B cell (primary cell): Measurements from ENCODE around the gene PDE11A. TPM values are rescaled to one million over a fixed set of nuclear protein-coding genes. Genes with fewer than 3 reads are reported as not detected.

Source experiments
- ATAC-seq: fragments of 200-7000 bp; cut with Tn5 transposase; one replicate; pipeline ENCODE4 v1.10.0; 2021; ENCODE audit warnings: low read depth, mild to moderate bottlenecking, moderate number of reproducible peaks, moderate library complexity
- CTCF ChIA-PET: fragments of 350-600 bp; sonication (Branson Sonifier 250); formaldehyde crosslinking; loops from one replicate; lab custom pipeline; 2021; ENCODE audit warnings: antibody characterized with exemption, inconsistent platforms; lab: Charles Lee
- POLR2A ChIA-PET: fragments of 350-600 bp; sonication (Branson Sonifier 250); formaldehyde crosslinking; loops from one replicate; lab custom pipeline; 2021; ENCODE audit warnings: antibody characterized with exemption; lab: Charles Lee
- DNase-seq: peaks from one replicate; pipeline ENCODE4 v3.0.0; 2013
- H2AFZ ChIP-seq: 2 replicates; pipeline ENCODE4 v1.6.1; 2012; ENCODE audit warnings: mild to moderate bottlenecking, low read depth, low read length; ENCODE audit not compliant: insufficient read depth, poor library complexity, severe bottlenecking
- H3K27ac ChIP-seq, 2 donors: 1 replicate in 1 of 2; 2 replicates in 1 of 2; pipeline ENCODE4 v1.5.1; 2012 to 2013; ENCODE audit warnings: low read length in 2 of 2, mild to moderate bottlenecking in 2 of 2, moderate library complexity in 1 of 2
- H3K27me3 ChIP-seq, 4 experiments: fragments of 200-600 bp in 1 of 4; sonication (generic) in 1 of 4; replicated peaks in 1 of 4; 1 replicate in 2 of 4; 2 replicates in 2 of 4; pipeline versions ENCODE4 v1.6.1 to v1.7.0; 2013 to 2016; ENCODE audit warnings: low read length in 3 of 4, mild to moderate bottlenecking in 2 of 4, mixed read lengths in 1 of 4, moderate library complexity in 1 of 4; ENCODE audit not compliant: insufficient read depth in 4 of 4, control insufficient read depth in 3 of 4; ENCODE audit errors: control extremely low read depth in 1 of 4
- H3K36me3 ChIP-seq, 2 experiments: replicated peaks in 1 of 2; 1 replicate in 1 of 2; 2 replicates in 1 of 2; pipeline versions ENCODE4 v1.6.1 to v1.7.1; 2013; ENCODE audit warnings: low read length in 1 of 2; ENCODE audit not compliant: insufficient read depth in 2 of 2, control insufficient read depth in 1 of 2; ENCODE audit errors: control extremely low read depth in 1 of 2, extremely low read depth in 1 of 2
- H3K4me1 ChIP-seq, 2 donors: fragments of 200-600 bp in 1 of 2; sonication (generic) in 1 of 2; 1 replicate in 1 of 2; 2 replicates in 1 of 2; pipeline versions ENCODE4 v1.5.1 to v1.6.1; 2013 to 2017; ENCODE audit warnings: low read length in 2 of 2; ENCODE audit not compliant: control insufficient read depth in 2 of 2, insufficient read depth in 2 of 2
- H3K4me2 ChIP-seq: replicated peaks from 2 replicates; pipeline ENCODE3; 2012; ENCODE audit warnings: mild to moderate bottlenecking, low read depth, low read length; ENCODE audit not compliant: poor library complexity, severe bottlenecking
- H3K4me3 ChIP-seq, 5 experiments: fragments of 200-600 bp in 1 of 5; sonication (generic) in 1 of 5; 1 replicate in 3 of 5; 2 replicates in 2 of 5; pipeline versions ENCODE4 v1.5.1 to v1.7.0; 2011 to 2016; ENCODE audit warnings: low read length in 4 of 5, mild to moderate bottlenecking in 4 of 5, low read depth in 2 of 5, control low read depth in 1 of 5, moderate library complexity in 1 of 5; ENCODE audit not compliant: insufficient read depth in 1 of 5; ENCODE audit errors: control extremely low read depth in 1 of 5, extremely low read depth in 1 of 5
- H3K79me2 ChIP-seq: fragments of 200-600 bp; sonication (generic); one replicate; pipeline ENCODE4 v1.6.0; 2016; ENCODE audit warnings: low read length; ENCODE audit not compliant: control insufficient read depth, insufficient read depth
- H3K9ac ChIP-seq: fragments of 200-600 bp; sonication (generic); 2 replicates; pipeline ENCODE4 v1.6.1; 2017; ENCODE audit warnings: mild to moderate bottlenecking, low read length, moderate library complexity
- H3K9me3 ChIP-seq, 3 donors: one replicate each; pipeline versions ENCODE4 v1.6.1 to v1.7.1; 2013; ENCODE audit warnings: low read length in 2 of 3; ENCODE audit not compliant: control insufficient read depth in 2 of 3, insufficient read depth in 1 of 3; ENCODE audit errors: control extremely low read depth in 1 of 3
- H4K20me1 ChIP-seq: 2 replicates; pipeline ENCODE4 v1.6.0; 2012; ENCODE audit warnings: mild to moderate bottlenecking, low read length; ENCODE audit not compliant: insufficient read depth, control insufficient read depth, poor library complexity, severe bottlenecking
- H3K27ac Mint-ChIP-seq: one replicate; pipeline ENCODE4 v1.8.0; 2021; ENCODE audit warnings: mixed read lengths
- H3K27me3 Mint-ChIP-seq: one replicate; pipeline ENCODE4 v1.8.0; 2021; ENCODE audit warnings: mixed read lengths
- H3K4me1 Mint-ChIP-seq: one replicate; pipeline ENCODE4 v1.8.0; 2021; ENCODE audit warnings: mixed read lengths
- H3K4me3 Mint-ChIP-seq: one replicate; pipeline ENCODE4 v1.8.0; 2021; ENCODE audit warnings: mixed read lengths
- H3K9me3 Mint-ChIP-seq: one replicate; pipeline ENCODE4 v1.8.0; 2022; ENCODE audit warnings: mixed read lengths; ENCODE audit not compliant: insufficient read depth
- EZH2 ChIP-seq: IDR thresholded peaks from 2 replicates; pipeline ENCODE4 v1.6.1; 2012; ENCODE audit warnings: borderline replicate concordance, low read depth, mild to moderate bottlenecking, moderate library complexity, low read length; ENCODE audit not compliant: insufficient read depth, poor library complexity, severe bottlenecking
- WGBS: methylation state at CpG from one replicate; pipeline ENCODE4 v1.1.5; 2013; ENCODE audit warnings: missing lambda C conversion rate; ENCODE audit not compliant: insufficient coverage; 5-methylcytosine and 5-hydroxymethylcytosine counted together
- intact Hi-C: fragments of 100-400 bp; cut with micrococcal nuclease; formaldehyde crosslinking; loops from one replicate; pipeline ENCODE4 v1.10.0; 2022
- polyA plus RNA-seq: library from polyadenylated mRNA; depleted of rRNA; stranded (reverse); fragments of >200 nt; gene quantifications from 2 replicates; pipeline ENCODE4 v1.2.3, GENCODE V29; 2012
- total RNA-seq, 2 donors: library from RNA; stranded (reverse); fragments of 120-200 nt in 1 of 2; gene quantifications; 1 replicate in 1 of 2; 2 replicates in 1 of 2; pipeline versions ENCODE4 v1.2.3 to v1.2.4, GENCODE V29; 2013 to 2022
- TF ChIP-seq, protein P1 (sequence below): fragments of 200-600 bp; IDR thresholded peaks from one replicate; pipeline ENCODE4 v1.8.0; 2022; ENCODE audit warnings: antibody characterized with exemption, mild to moderate bottlenecking

The PDE11A gene
- total and polyA plus RNA-seq, 2 donors (not counting 1 experiment from before 2014, with no cell fraction given) = 0.25 TPM; not detected in 1

- Histone ChIP-seq H3K27ac (no peak overlapping the region), H3K4me2 (no peak overlapping the region), H3K9me3 (no peaks in the 10 kb centered on the region), H2AFZ (no peak overlapping the region), H3K4me1 (no peaks in the 10 kb centered on the region), H3K36me3 (no peaks in the 10 kb centered on the region), H3K4me3 (no peak overlapping the region), H4K20me1 (no peaks in the 10 kb centered on the region), H3K27me3 (no peaks in the 10 kb centered on the region), H3K79me2 (no peaks in the 10 kb centered on the region), H3K9ac (no peak overlapping the region)
- DNase-seq = no peak
- intact Hi-C loops = no loop called here
- WGBS = no CpG with 5 or more reads among the region's 2 CpGs
- H3K4me3 Mint-ChIP-seq = no peak overlapping the region
- ChIA-PET POLR2A (no interaction called here), CTCF (no interaction called here)
- ATAC-seq = no peak
- no peaks in the 10 kb centered on the region for H3K4me1 Mint-ChIP-seq
- H3K27me3 Mint-ChIP-seq = peaks cover 10% of the 10 kb centered on the region
- H3K27ac Mint-ChIP-seq = no peak overlapping the region
- no peaks in the 10 kb centered on the region for H3K9me3 Mint-ChIP-seq
- TF ChIP-seq, protein P1, sequence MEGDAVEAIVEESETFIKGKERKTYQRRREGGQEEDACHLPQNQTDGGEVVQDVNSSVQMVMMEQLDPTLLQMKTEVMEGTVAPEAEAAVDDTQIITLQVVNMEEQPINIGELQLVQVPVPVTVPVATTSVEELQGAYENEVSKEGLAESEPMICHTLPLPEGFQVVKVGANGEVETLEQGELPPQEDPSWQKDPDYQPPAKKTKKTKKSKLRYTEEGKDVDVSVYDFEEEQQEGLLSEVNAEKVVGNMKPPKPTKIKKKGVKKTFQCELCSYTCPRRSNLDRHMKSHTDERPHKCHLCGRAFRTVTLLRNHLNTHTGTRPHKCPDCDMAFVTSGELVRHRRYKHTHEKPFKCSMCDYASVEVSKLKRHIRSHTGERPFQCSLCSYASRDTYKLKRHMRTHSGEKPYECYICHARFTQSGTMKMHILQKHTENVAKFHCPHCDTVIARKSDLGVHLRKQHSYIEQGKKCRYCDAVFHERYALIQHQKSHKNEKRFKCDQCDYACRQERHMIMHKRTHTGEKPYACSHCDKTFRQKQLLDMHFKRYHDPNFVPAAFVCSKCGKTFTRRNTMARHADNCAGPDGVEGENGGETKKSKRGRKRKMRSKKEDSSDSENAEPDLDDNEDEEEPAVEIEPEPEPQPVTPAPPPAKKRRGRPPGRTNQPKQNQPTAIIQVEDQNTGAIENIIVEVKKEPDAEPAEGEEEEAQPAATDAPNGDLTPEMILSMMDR = no peak
- no peak for TF ChIP-seq EZH2
These were observed 472.6 kb downstream of the PDE11A start for GRCh38 chr2:177599956-177600355.

- ATAC-seq = no peak
- no peaks in the 10 kb centered on the region for H3K9me3 Mint-ChIP-seq
These were observed 473.4 kb downstream of the PDE11A start for GRCh38 chr2:177599139-177599688.

More at GRCh38 chr2:177599139-177599688, 473.4 kb downstream of the PDE11A start:
- Histone ChIP-seq H3K9me3 (no peaks in the 10 kb centered on the region), H3K4me3 (no peak overlapping the region), H2AFZ (no peak overlapping the region), H3K4me2 (no peak overlapping the region), H3K9ac (no peak overlapping the region), H3K27ac (no peak overlapping the region), H4K20me1 (no peaks in the 10 kb centered on the region), H3K4me1 (no peaks in the 10 kb centered on the region), H3K36me3 (no peaks in the 10 kb centered on the region), H3K79me2 (no peaks in the 10 kb centered on the region), H3K27me3 (no peaks in the 10 kb centered on the region)
- WGBS = 86% methylated on average over 3 of the region's 3 CpGs
- ChIA-PET CTCF (no interaction called here), POLR2A (no interaction called here)
- intact Hi-C loops = no loop called here
- Mint-ChIP-seq H3K27me3 (peaks cover 10% of the 10 kb centered on the region), H3K4me3 (no peak overlapping the region), H3K4me1 (no peaks in the 10 kb centered on the region), H3K27ac (no peak overlapping the region)
- DNase-seq = no peak
- TF ChIP-seq EZH2 = no peak
- TF ChIP-seq, protein P1 = no peak
